Measurements from ENCODE around the gene NUCKS1. TPM values are rescaled to one million over a fixed set of nuclear protein-coding genes. Genes with fewer than 3 reads are reported as not detected.
"Not testable (repeated sequence)": the region's sequence is repeated elsewhere in the genome, so short reads cannot be mapped to it uniquely, and the experiment has no call there.

NUCKS1 gene
- total and polyA plus RNA-seq, 10 donors: 26.9 to 142 (median 96.7) TPM

GRCh38 chr1:205733438-205734175 is 16.4 kb downstream of the NUCKS1 start:
- no peak for DNase-seq
- no peaks in the 10 kb centered on the region for H3K27me3 ChIP-seq (replicated peaks in 1 of 7)
- WGBS, 5 donors: 86 to 98% (median 92%) methylated on average over 2 of the region's 2 CpGs
- no peaks in the 10 kb centered on the region for H3K9me3 ChIP-seq
- no peak overlapping the region for H3K4me3 ChIP-seq
- TF ChIP-seq POLR2A (IDR thresholded peaks at IDR 0.05) (no peak), POLR2AphosphoS5 (IDR thresholded peaks at IDR 0.05) (no peak), CTCF (IDR thresholded peaks at IDR 0.05 in 8 of 11, conservative IDR thresholded peaks at IDR 0.05 in 3 of 11) (no peak)
- intact Hi-C loops (cut with DNase I; ENCODE audit: low total_unique reads): no loop called here
- peaks cover 0 to 79% (median 12%) of the 10 kb centered on the region in 6 donors for H3K4me1 ChIP-seq
- H3K36me3 ChIP-seq: peaks cover 0 to 61% (median 8%) of the 10 kb centered on the region in 6 donors
- no peak overlapping the region for H3K27ac ChIP-seq

GRCh38 chr1:205729945-205730610 is 19.9 kb downstream of the NUCKS1 start:
- intact Hi-C loops (cut with DNase I; ENCODE audit: low total_unique reads): no loop called here
- H3K9me3 ChIP-seq: no peaks in the 10 kb centered on the region
- no peak overlapping the region for H3K4me3 ChIP-seq
- WGBS, 5 donors: 91 to 95% (median 93%) methylated on average over 9 of the region's 9 CpGs
- H3K27me3 ChIP-seq (replicated peaks in 1 of 7): no peaks in the 10 kb centered on the region
- peaks cover 0 to 46% (median 8%) of the 10 kb centered on the region in 6 donors for H3K4me1 ChIP-seq
- H3K36me3 ChIP-seq: peaks cover 0 to 72% (median 24%) of the 10 kb centered on the region in 6 donors
- no peak for TF ChIP-seq POLR2AphosphoS5 (IDR thresholded peaks at IDR 0.05)
- TF ChIP-seq CTCF (IDR thresholded peaks at IDR 0.05 in 8 of 11, conservative IDR thresholded peaks at IDR 0.05 in 3 of 11): no peak
- TF ChIP-seq POLR2A (IDR thresholded peaks at IDR 0.05): no peak
- peak overlapping the region in 1 of 8 donors; percentile 8 for H3K27ac ChIP-seq
- no peak for DNase-seq

GRCh38 chr1:205726619-205727125 is 23.3 kb downstream of the NUCKS1 start:
- TF ChIP-seq POLR2AphosphoS5 (IDR thresholded peaks at IDR 0.05): no peak
- H3K27me3 ChIP-seq (replicated peaks in 1 of 7): no peaks in the 10 kb centered on the region
- intact Hi-C loops (cut with DNase I; ENCODE audit: low total_unique reads): no loop called here
- peaks cover 0 to 94% (median 38%) of the 10 kb centered on the region in 6 donors for H3K36me3 ChIP-seq
- H3K27ac ChIP-seq: no peak overlapping the region
- H3K9me3 ChIP-seq: no peaks in the 10 kb centered on the region
- 88 to 94% (median 88%) methylated on average over 4 of the region's 4 CpGs for WGBS, 5 donors
- H3K4me1 ChIP-seq: peaks cover 0 to 12% (median 0%) of the 10 kb centered on the region in 6 donors
- DNase-seq: no peak
- no peak overlapping the region for H3K4me3 ChIP-seq

GRCh38 chr1:205725514-205725913 is 24.5 kb downstream of the NUCKS1 start:
- TF ChIP-seq CTCF (IDR thresholded peaks at IDR 0.05 in 8 of 11, conservative IDR thresholded peaks at IDR 0.05 in 3 of 11): no peak
- no peak for TF ChIP-seq POLR2A (IDR thresholded peaks at IDR 0.05)
- TF ChIP-seq POLR2AphosphoS5 (IDR thresholded peaks at IDR 0.05): no peak
- intact Hi-C loops (cut with DNase I; ENCODE audit: low total_unique reads): no loop called here
- Histone ChIP-seq H3K27me3 (replicated peaks in 1 of 7) (no peaks in the 10 kb centered on the region), H3K4me1 (peaks cover 0 to 10% (median 0%) of the 10 kb centered on the region in 6 donors), H3K36me3 (peaks cover 0 to 98% (median 49%) of the 10 kb centered on the region in 6 donors), H3K4me3 (no peak overlapping the region), H3K27ac (no peak overlapping the region), H3K9me3 (peaks cover 0 to 5% (median 0%) of the 10 kb centered on the region in 8 donors)
- 51 to 100% (median 95%) methylated on average over 1 of the region's 1 CpG for WGBS, 5 donors
- no peak for DNase-seq

GRCh38 chr1:205720740-205721139 is 29.2 kb downstream of the NUCKS1 start:
- H3K27me3 ChIP-seq (replicated peaks in 1 of 7); H3K4me3 ChIP-seq; H3K9me3 ChIP-seq; DNase-seq; intact Hi-C loops (cut with DNase I; ENCODE audit: low total_unique reads); H3K27ac ChIP-seq: not testable (repeated sequence)
- peaks cover 0 to 100% (median 70%) of the 10 kb centered on the region in 6 donors for H3K36me3 ChIP-seq
- WGBS, 5 donors: 47 to 100% (median 98%) methylated on average over 2 of the region's 2 CpGs
- peaks cover 0 to 16% (median 0%) of the 10 kb centered on the region in 6 donors for H3K4me1 ChIP-seq

Data from spleen (tissue), 11 donors.